Measurements from ENCODE around the gene AOX1.

The AOX1 gene

DNA sequence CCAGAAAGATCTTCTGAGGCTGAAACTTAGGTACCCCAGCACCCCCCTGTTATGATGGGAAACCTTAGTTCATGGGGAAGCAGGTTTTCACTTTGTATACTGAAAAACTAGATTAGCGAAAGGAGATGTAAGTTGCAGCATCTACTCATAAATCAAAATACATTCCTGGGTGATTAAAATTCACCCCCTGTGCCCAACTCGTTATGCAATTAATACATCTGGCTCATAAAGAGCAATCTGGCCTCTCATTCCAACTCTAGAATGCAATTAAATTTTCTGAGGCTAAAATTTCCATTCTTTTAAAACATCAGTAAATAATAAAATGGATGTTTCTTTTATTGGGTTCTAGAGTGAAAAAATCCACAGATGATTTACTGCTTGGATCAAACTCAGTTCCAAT lies 115.0 kb downstream of the AOX1 start:
- Histone ChIP-seq H3K27me3 (ENCODE audit: insufficient read depth, low read length, poor library complexity) (no peaks in the 10 kb centered on the region), H3K9ac (ENCODE audit: low read length) (no peak overlapping the region), H3K4me2 (ENCODE audit: low read length) (no peak overlapping the region), H3K4ac (ENCODE audit: low read depth, low read length) (no peak overlapping the region), H3K18ac (ENCODE audit: low read length) (no peak overlapping the region), H2BK15ac (replicated peaks; ENCODE audit: low read depth) (no peak overlapping the region), H3K79me2 (ENCODE audit: control insufficient read depth, insufficient read depth, low read length) (no peaks in the 10 kb centered on the region), H3K56ac (ENCODE audit: low read length) (no peak overlapping the region), H3K27ac (ENCODE audit: low read depth, low read length) (no peak overlapping the region), H2BK5ac (ENCODE audit: low read length) (no peak overlapping the region), H2BK120ac (ENCODE audit: low read depth, low read length) (no peak overlapping the region), H2AK5ac (ENCODE audit: low read length) (no peak overlapping the region), H4K8ac (ENCODE audit: low read depth, low read length) (no peak overlapping the region), H3K4me3 (ENCODE audit: low read length) (no peak overlapping the region), H3K36me3 (ENCODE audit: control insufficient read depth, insufficient read depth, low read length) (no peaks in the 10 kb centered on the region), H3K23ac (ENCODE audit: low read length) (no peak overlapping the region), H4K5ac (ENCODE audit: low read length) (no peak overlapping the region), H3K79me1 (ENCODE audit: low read length) (no peaks in the 10 kb centered on the region), H3K4me1 (ENCODE audit: control insufficient read depth, low read depth, low read length) (no peaks in the 10 kb centered on the region)
- no CpG with 5 or more reads among the region's 2 CpGs for WGBS (ENCODE audit: extremely low coverage, insufficient coverage, low lambda C conversion rate)
- DNase-seq: no peak

DNA sequence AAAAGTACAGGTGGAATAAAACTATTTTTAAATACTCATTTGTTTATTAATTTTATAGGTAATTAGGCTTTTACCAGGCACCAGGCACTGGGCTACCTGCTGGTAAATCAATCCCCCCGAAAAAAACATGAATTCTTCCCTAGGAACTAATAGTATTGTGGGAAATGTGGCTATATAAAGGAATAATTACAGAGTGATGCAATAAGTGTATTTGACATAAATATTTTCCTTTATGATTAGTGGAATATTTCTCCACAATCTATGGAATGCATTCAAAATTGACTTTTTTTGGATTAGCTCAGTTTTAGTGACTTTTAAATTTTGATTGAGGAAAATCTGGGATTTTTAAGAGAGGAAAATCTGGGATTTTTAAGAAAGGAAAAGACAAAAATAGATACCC lies 116.2 kb downstream of the AOX1 start:
- no CpG with 5 or more reads among the region's 1 CpG for WGBS (ENCODE audit: extremely low coverage, insufficient coverage, low lambda C conversion rate)
- no peak overlapping the region for H2BK120ac ChIP-seq (ENCODE audit: low read depth, low read length)
- no peak overlapping the region for H3K23ac ChIP-seq (ENCODE audit: low read length)
- H3K27ac ChIP-seq (ENCODE audit: low read depth, low read length): no peak overlapping the region
- H3K79me1 ChIP-seq (ENCODE audit: low read length): no peaks in the 10 kb centered on the region
- no peak overlapping the region for H2BK15ac ChIP-seq (replicated peaks; ENCODE audit: low read depth)
- no peaks in the 10 kb centered on the region for H3K36me3 ChIP-seq (ENCODE audit: control insufficient read depth, insufficient read depth, low read length)
- H4K5ac ChIP-seq (ENCODE audit: low read length): no peak overlapping the region
- H3K9ac ChIP-seq (ENCODE audit: low read length): no peak overlapping the region
- no peak overlapping the region for H3K4me3 ChIP-seq (ENCODE audit: low read length)
- no peak overlapping the region for H3K56ac ChIP-seq (ENCODE audit: low read length)
- no peak overlapping the region for H4K8ac ChIP-seq (ENCODE audit: low read depth, low read length)
- H2AK5ac ChIP-seq (ENCODE audit: low read length): no peak overlapping the region
- H3K4me2 ChIP-seq (ENCODE audit: low read length): no peak overlapping the region
- no peaks in the 10 kb centered on the region for H3K4me1 ChIP-seq (ENCODE audit: control insufficient read depth, low read depth, low read length)
- H2BK5ac ChIP-seq (ENCODE audit: low read length): no peak overlapping the region
- no peak overlapping the region for H3K4ac ChIP-seq (ENCODE audit: low read depth, low read length)
- DNase-seq: no peak
- H3K18ac ChIP-seq (ENCODE audit: low read length): no peak overlapping the region
- H3K27me3 ChIP-seq (ENCODE audit: insufficient read depth, low read length, poor library complexity): no peaks in the 10 kb centered on the region
- no peaks in the 10 kb centered on the region for H3K79me2 ChIP-seq (ENCODE audit: control insufficient read depth, insufficient read depth, low read length)

DNA sequence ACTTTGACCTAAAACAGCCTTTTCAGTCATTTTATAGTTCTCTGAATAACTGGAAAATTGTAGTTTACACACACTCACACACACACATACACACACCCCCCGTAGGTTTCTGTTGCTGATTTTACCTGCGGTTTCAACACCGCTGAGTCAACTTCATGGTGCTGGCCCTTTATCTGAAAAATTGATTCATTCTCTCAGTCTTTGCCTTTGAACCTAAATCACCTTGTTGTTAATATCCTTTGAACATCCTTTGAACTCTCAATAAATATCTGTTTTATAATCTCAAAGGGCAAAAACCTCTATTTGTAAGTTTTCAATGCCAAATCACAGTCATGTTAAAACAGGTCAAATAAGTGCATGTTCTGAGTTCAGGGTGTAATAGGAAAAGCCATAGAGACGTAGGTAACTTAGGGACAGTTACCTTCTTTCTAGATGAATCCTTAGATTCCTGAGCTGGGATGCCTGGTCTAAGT lies 116.9 kb downstream of the AOX1 start:
- Histone ChIP-seq H3K23ac (ENCODE audit: low read length) (no peak overlapping the region), H3K18ac (ENCODE audit: low read length) (no peak overlapping the region), H3K27me3 (ENCODE audit: insufficient read depth, low read length, poor library complexity) (no peaks in the 10 kb centered on the region), H3K79me1 (ENCODE audit: low read length) (no peaks in the 10 kb centered on the region), H2AK5ac (ENCODE audit: low read length) (no peak overlapping the region), H2BK15ac (replicated peaks; ENCODE audit: low read depth) (no peak overlapping the region), H4K8ac (ENCODE audit: low read depth, low read length) (no peak overlapping the region), H4K5ac (ENCODE audit: low read length) (no peak overlapping the region), H3K4me3 (ENCODE audit: low read length) (no peak overlapping the region), H3K56ac (ENCODE audit: low read length) (no peak overlapping the region), H3K9ac (ENCODE audit: low read length) (no peak overlapping the region), H3K4me2 (ENCODE audit: low read length) (no peak overlapping the region), H2BK120ac (ENCODE audit: low read depth, low read length) (no peak overlapping the region), H3K27ac (ENCODE audit: low read depth, low read length) (no peak overlapping the region), H3K79me2 (ENCODE audit: control insufficient read depth, insufficient read depth, low read length) (no peaks in the 10 kb centered on the region), H2BK5ac (ENCODE audit: low read length) (no peak overlapping the region), H3K4me1 (ENCODE audit: control insufficient read depth, low read depth, low read length) (no peaks in the 10 kb centered on the region), H3K4ac (ENCODE audit: low read depth, low read length) (no peak overlapping the region), H3K36me3 (ENCODE audit: control insufficient read depth, insufficient read depth, low read length) (no peaks in the 10 kb centered on the region)
- no peak for DNase-seq
- no CpG with 5 or more reads among the region's 4 CpGs for WGBS (ENCODE audit: extremely low coverage, insufficient coverage, low lambda C conversion rate)

DNA sequence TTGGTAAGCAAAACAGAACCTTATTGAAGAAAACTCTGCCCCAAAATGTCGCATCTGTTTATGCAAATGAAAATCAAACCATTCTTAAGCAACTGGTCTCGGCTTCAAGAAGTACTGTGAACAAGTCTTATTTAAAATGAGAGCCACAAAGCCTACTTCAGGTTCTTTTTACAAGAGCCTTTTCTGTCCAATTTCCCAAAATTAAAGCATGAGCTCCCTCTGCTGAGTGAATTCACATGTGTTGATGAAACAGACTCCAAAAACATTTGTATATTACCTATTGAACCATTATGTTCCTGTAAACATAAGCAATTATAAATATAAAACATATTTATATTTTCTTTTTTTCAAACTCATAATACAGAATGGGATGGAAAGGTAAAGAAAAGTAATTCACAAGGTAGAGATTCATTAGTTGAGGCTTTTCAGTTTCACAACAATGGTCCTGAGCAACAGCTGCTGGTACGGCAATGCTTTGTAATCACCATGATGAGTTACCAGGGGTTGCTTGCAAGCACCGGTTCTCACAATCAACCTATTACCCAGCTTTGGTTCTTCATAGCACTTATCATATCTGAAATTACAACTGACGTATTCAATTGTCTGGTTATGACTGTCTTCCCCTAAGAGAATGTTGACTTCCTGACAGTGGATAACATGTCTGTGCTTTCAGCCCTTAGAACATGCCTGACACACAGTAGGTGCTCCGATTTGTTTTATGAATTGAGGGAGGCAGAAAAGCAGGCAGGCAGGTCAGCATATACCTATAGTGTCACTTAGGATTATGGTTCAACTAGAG lies 117.5 kb downstream of the AOX1 start:
- Histone ChIP-seq H4K5ac (ENCODE audit: low read length) (no peak overlapping the region), H3K9ac (ENCODE audit: low read length) (no peak overlapping the region), H3K4me2 (ENCODE audit: low read length) (no peak overlapping the region), H3K79me2 (ENCODE audit: control insufficient read depth, insufficient read depth, low read length) (no peaks in the 10 kb centered on the region), H3K56ac (ENCODE audit: low read length) (no peak overlapping the region), H2BK15ac (replicated peaks; ENCODE audit: low read depth) (no peak overlapping the region), H3K79me1 (ENCODE audit: low read length) (no peaks in the 10 kb centered on the region), H3K4me1 (ENCODE audit: control insufficient read depth, low read depth, low read length) (no peaks in the 10 kb centered on the region), H3K4me3 (ENCODE audit: low read length) (no peak overlapping the region), H2BK120ac (ENCODE audit: low read depth, low read length) (no peak overlapping the region), H3K4ac (ENCODE audit: low read depth, low read length) (no peak overlapping the region), H3K27ac (ENCODE audit: low read depth, low read length) (no peak overlapping the region), H3K27me3 (ENCODE audit: insufficient read depth, low read length, poor library complexity) (no peaks in the 10 kb centered on the region), H3K18ac (ENCODE audit: low read length) (no peak overlapping the region), H3K36me3 (ENCODE audit: control insufficient read depth, insufficient read depth, low read length) (no peaks in the 10 kb centered on the region), H2AK5ac (ENCODE audit: low read length) (no peak overlapping the region), H4K8ac (ENCODE audit: low read depth, low read length) (no peak overlapping the region), H2BK5ac (ENCODE audit: low read length) (no peak overlapping the region), H3K23ac (ENCODE audit: low read length) (no peak overlapping the region)
- no CpG with 5 or more reads among the region's 6 CpGs for WGBS (ENCODE audit: extremely low coverage, insufficient coverage, low lambda C conversion rate)
- DNase-seq: peak; percentile 64

DNA sequence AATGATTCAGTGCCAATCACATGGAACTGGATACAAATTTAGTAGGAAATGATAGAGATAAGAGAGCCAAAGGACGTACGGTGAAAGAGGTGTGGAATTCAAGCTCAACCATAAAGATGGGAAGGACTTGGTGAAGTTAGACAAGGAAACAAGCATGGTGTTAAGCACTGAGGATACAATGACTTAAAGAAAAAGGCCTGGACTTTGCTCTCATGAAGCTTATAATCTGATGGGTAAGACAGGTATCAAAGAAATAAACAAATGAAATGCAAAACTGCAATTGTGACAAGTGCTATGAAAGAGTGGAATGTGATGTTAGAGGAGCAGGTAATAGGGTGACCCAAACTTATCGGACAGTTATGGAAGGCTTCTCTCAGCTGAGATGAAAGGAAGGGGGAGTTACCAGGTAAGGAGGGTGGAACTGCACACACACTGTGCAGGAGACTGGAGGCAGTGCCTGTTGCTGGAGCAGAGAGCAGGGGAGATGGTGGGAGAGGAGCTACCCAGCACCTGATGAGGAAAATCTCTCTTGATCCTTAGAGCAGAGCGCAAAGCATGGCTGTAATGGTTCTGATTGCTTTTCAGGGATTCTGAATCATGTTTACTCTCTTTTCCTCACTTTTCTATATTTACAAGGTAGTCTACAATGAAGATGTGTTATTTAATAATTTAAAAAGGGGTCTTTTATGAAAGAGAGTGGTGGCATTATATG lies 118.3 kb downstream of the AOX1 start:
- H2BK5ac ChIP-seq (ENCODE audit: low read length): no peak overlapping the region
- H3K36me3 ChIP-seq (ENCODE audit: control insufficient read depth, insufficient read depth, low read length): no peaks in the 10 kb centered on the region
- WGBS (ENCODE audit: extremely low coverage, insufficient coverage, low lambda C conversion rate): no CpG with 5 or more reads among the region's 4 CpGs
- no peak overlapping the region for H3K18ac ChIP-seq (ENCODE audit: low read length)
- no peak overlapping the region for H2BK120ac ChIP-seq (ENCODE audit: low read depth, low read length)
- H3K23ac ChIP-seq (ENCODE audit: low read length): no peak overlapping the region
- H3K4me3 ChIP-seq (ENCODE audit: low read length): no peak overlapping the region
- no peak overlapping the region for H3K27ac ChIP-seq (ENCODE audit: low read depth, low read length)
- no peaks in the 10 kb centered on the region for H3K4me1 ChIP-seq (ENCODE audit: control insufficient read depth, low read depth, low read length)
- H4K8ac ChIP-seq (ENCODE audit: low read depth, low read length): no peak overlapping the region
- H3K27me3 ChIP-seq (ENCODE audit: insufficient read depth, low read length, poor library complexity): no peaks in the 10 kb centered on the region
- H3K79me2 ChIP-seq (ENCODE audit: control insufficient read depth, insufficient read depth, low read length): no peaks in the 10 kb centered on the region
- H3K79me1 ChIP-seq (ENCODE audit: low read length): no peaks in the 10 kb centered on the region
- H2BK15ac ChIP-seq (replicated peaks; ENCODE audit: low read depth): no peak overlapping the region
- no peak overlapping the region for H3K56ac ChIP-seq (ENCODE audit: low read length)
- H3K9ac ChIP-seq (ENCODE audit: low read length): no peak overlapping the region
- H3K4ac ChIP-seq (ENCODE audit: low read depth, low read length): no peak overlapping the region
- no peak for DNase-seq
- H3K4me2 ChIP-seq (ENCODE audit: low read length): no peak overlapping the region
- H4K5ac ChIP-seq (ENCODE audit: low read length): no peak overlapping the region
- no peak overlapping the region for H2AK5ac ChIP-seq (ENCODE audit: low read length)

Data from mesendoderm (in vitro differentiated cells).